ENCODE measurements around the gene ETS1.

Gene ETS1

GRCh38 chr11:128604723-128605122 lies 17.4 kb upstream of the ETS1 start:
- Histone ChIP-seq H3K9ac (ENCODE audit: low read depth in 1 of 2, low read length in 2 of 2) (no peak overlapping the region), H3K4me1 (ENCODE audit: control insufficient read depth in 1 of 2, insufficient read depth in 2 of 2, low read length in 2 of 2) (peaks cover 0 to 3% of the 10 kb centered on the region in 2 donors), H3K27ac (ENCODE audit: low read depth, low read length) (no peak overlapping the region), H3K36me3 (ENCODE audit: control insufficient read depth in 1 of 2, insufficient read depth in 2 of 2, low read length in 2 of 2) (no peaks in the 10 kb centered on the region), H3K9me3 (ENCODE audit: control insufficient read depth in 1 of 2, low read length in 2 of 2) (no peaks in the 10 kb centered on the region), H3K27me3 (ENCODE audit: control insufficient read depth in 1 of 2, insufficient read depth in 2 of 2, low read length in 2 of 2) (no peaks in the 10 kb centered on the region), H3K4me3 (ENCODE audit: low read depth in 1 of 2, low read length in 2 of 2) (no peak overlapping the region)

- Histone ChIP-seq H3K27me3 (ENCODE audit: control insufficient read depth in 1 of 2, insufficient read depth in 2 of 2, low read length in 2 of 2) (no peaks in the 10 kb centered on the region), H3K9ac (ENCODE audit: low read depth in 1 of 2, low read length in 2 of 2) (no peak overlapping the region), H3K9me3 (ENCODE audit: control insufficient read depth in 1 of 2, low read length in 2 of 2) (no peaks in the 10 kb centered on the region), H3K27ac (ENCODE audit: low read depth, low read length) (no peak overlapping the region), H3K4me1 (ENCODE audit: control insufficient read depth in 1 of 2, insufficient read depth in 2 of 2, low read length in 2 of 2) (no peaks in the 10 kb centered on the region), H3K4me3 (ENCODE audit: low read depth in 1 of 2, low read length in 2 of 2) (no peak overlapping the region), H3K36me3 (ENCODE audit: control insufficient read depth in 1 of 2, insufficient read depth in 2 of 2, low read length in 2 of 2) (no peaks in the 10 kb centered on the region)
These were observed 16.5 kb upstream of the ETS1 start for GRCh38 chr11:128603752-128604414.

GRCh38 chr11:128603003-128603696 lies 15.8 kb upstream of the ETS1 start:
- Histone ChIP-seq H3K36me3 (ENCODE audit: control insufficient read depth in 1 of 2, insufficient read depth in 2 of 2, low read length in 2 of 2) (no peaks in the 10 kb centered on the region), H3K4me1 (ENCODE audit: control insufficient read depth in 1 of 2, insufficient read depth in 2 of 2, low read length in 2 of 2) (no peaks in the 10 kb centered on the region), H3K27ac (ENCODE audit: low read depth, low read length) (no peak overlapping the region), H3K4me3 (ENCODE audit: low read depth in 1 of 2, low read length in 2 of 2) (no peak overlapping the region), H3K9ac (ENCODE audit: low read depth in 1 of 2, low read length in 2 of 2) (no peak overlapping the region), H3K9me3 (ENCODE audit: control insufficient read depth in 1 of 2, low read length in 2 of 2) (no peaks in the 10 kb centered on the region), H3K27me3 (ENCODE audit: control insufficient read depth in 1 of 2, insufficient read depth in 2 of 2, low read length in 2 of 2) (no peaks in the 10 kb centered on the region)

GRCh38 chr11:128599729-128600128 lies 12.4 kb upstream of the ETS1 start:
- no peaks in the 10 kb centered on the region for H3K9me3 ChIP-seq (ENCODE audit: control insufficient read depth in 1 of 2, low read length in 2 of 2)
- H3K27me3 ChIP-seq (ENCODE audit: control insufficient read depth in 1 of 2, insufficient read depth in 2 of 2, low read length in 2 of 2): no peaks in the 10 kb centered on the region
- H3K9ac ChIP-seq (ENCODE audit: low read depth in 1 of 2, low read length in 2 of 2): no peak overlapping the region
- no peak overlapping the region for H3K4me3 ChIP-seq (ENCODE audit: low read depth in 1 of 2, low read length in 2 of 2)
- no peaks in the 10 kb centered on the region for H3K36me3 ChIP-seq (ENCODE audit: control insufficient read depth in 1 of 2, insufficient read depth in 2 of 2, low read length in 2 of 2)
- H3K27ac ChIP-seq (ENCODE audit: low read depth, low read length): no peak overlapping the region
- H3K4me1 ChIP-seq (ENCODE audit: control insufficient read depth in 1 of 2, insufficient read depth in 2 of 2, low read length in 2 of 2): no peaks in the 10 kb centered on the region

GRCh38 chr11:128598506-128599150 lies 11.3 kb upstream of the ETS1 start:
- Histone ChIP-seq H3K27me3 (ENCODE audit: control insufficient read depth in 1 of 2, insufficient read depth in 2 of 2, low read length in 2 of 2) (peaks cover 0 to under 1% of the 10 kb centered on the region in 2 donors), H3K4me3 (ENCODE audit: low read depth in 1 of 2, low read length in 2 of 2) (no peak overlapping the region), H3K27ac (ENCODE audit: low read depth, low read length) (no peak overlapping the region), H3K9me3 (ENCODE audit: control insufficient read depth in 1 of 2, low read length in 2 of 2) (no peaks in the 10 kb centered on the region), H3K9ac (ENCODE audit: low read depth in 1 of 2, low read length in 2 of 2) (no peak overlapping the region), H3K4me1 (ENCODE audit: control insufficient read depth in 1 of 2, insufficient read depth in 2 of 2, low read length in 2 of 2) (no peaks in the 10 kb centered on the region), H3K36me3 (ENCODE audit: control insufficient read depth in 1 of 2, insufficient read depth in 2 of 2, low read length in 2 of 2) (no peaks in the 10 kb centered on the region)

- H3K9ac ChIP-seq (ENCODE audit: low read depth in 1 of 2, low read length in 2 of 2): no peak overlapping the region
- H3K4me1 ChIP-seq (ENCODE audit: control insufficient read depth in 1 of 2, insufficient read depth in 2 of 2, low read length in 2 of 2): no peaks in the 10 kb centered on the region
- no peak overlapping the region for H3K27ac ChIP-seq (ENCODE audit: low read depth, low read length)
- H3K36me3 ChIP-seq (ENCODE audit: control insufficient read depth in 1 of 2, insufficient read depth in 2 of 2, low read length in 2 of 2): no peaks in the 10 kb centered on the region
- no peaks in the 10 kb centered on the region for H3K9me3 ChIP-seq (ENCODE audit: control insufficient read depth in 1 of 2, low read length in 2 of 2)
- no peak overlapping the region for H3K4me3 ChIP-seq (ENCODE audit: low read depth in 1 of 2, low read length in 2 of 2)
- H3K27me3 ChIP-seq (ENCODE audit: control insufficient read depth in 1 of 2, insufficient read depth in 2 of 2, low read length in 2 of 2): peaks cover 0 to 6% of the 10 kb centered on the region in 2 donors
These were observed 10.7 kb upstream of the ETS1 start for GRCh38 chr11:128598096-128598495.

- no peak overlapping the region for H3K27ac ChIP-seq (ENCODE audit: low read depth, low read length)
These were observed 9.9 kb upstream of the ETS1 start for GRCh38 chr11:128597209-128597608.

GRCh38 chr11:128596250-128596649 lies 8.9 kb upstream of the ETS1 start:
- Histone ChIP-seq H3K9me3 (ENCODE audit: control insufficient read depth in 1 of 2, low read length in 2 of 2) (no peaks in the 10 kb centered on the region), H3K27me3 (ENCODE audit: control insufficient read depth in 1 of 2, insufficient read depth in 2 of 2, low read length in 2 of 2) (peaks cover 4 to 14% of the 10 kb centered on the region in 2 donors), H3K4me1 (ENCODE audit: control insufficient read depth in 1 of 2, insufficient read depth in 2 of 2, low read length in 2 of 2) (no peaks in the 10 kb centered on the region), H3K27ac (ENCODE audit: low read depth, low read length) (no peak overlapping the region), H3K4me3 (ENCODE audit: low read depth in 1 of 2, low read length in 2 of 2) (no peak overlapping the region), H3K36me3 (ENCODE audit: control insufficient read depth in 1 of 2, insufficient read depth in 2 of 2, low read length in 2 of 2) (no peaks in the 10 kb centered on the region), H3K9ac (ENCODE audit: low read depth in 1 of 2, low read length in 2 of 2) (no peak overlapping the region)

More at GRCh38 chr11:128597209-128597608, 9.9 kb upstream of the ETS1 start:
- no peaks in the 10 kb centered on the region for H3K9me3 ChIP-seq (ENCODE audit: control insufficient read depth in 1 of 2, low read length in 2 of 2)
- H3K9ac ChIP-seq (ENCODE audit: low read depth in 1 of 2, low read length in 2 of 2): no peak overlapping the region
- H3K4me3 ChIP-seq (ENCODE audit: low read depth in 1 of 2, low read length in 2 of 2): no peak overlapping the region
- H3K4me1 ChIP-seq (ENCODE audit: control insufficient read depth in 1 of 2, insufficient read depth in 2 of 2, low read length in 2 of 2): no peaks in the 10 kb centered on the region
- no peaks in the 10 kb centered on the region for H3K36me3 ChIP-seq (ENCODE audit: control insufficient read depth in 1 of 2, insufficient read depth in 2 of 2, low read length in 2 of 2)
- H3K27me3 ChIP-seq (ENCODE audit: control insufficient read depth in 1 of 2, insufficient read depth in 2 of 2, low read length in 2 of 2): peaks cover 4 to 9% of the 10 kb centered on the region in 2 donors

GRCh38 chr11:128595775-128596174 lies 8.4 kb upstream of the ETS1 start:
- Histone ChIP-seq H3K4me1 (ENCODE audit: control insufficient read depth in 1 of 2, insufficient read depth in 2 of 2, low read length in 2 of 2) (no peaks in the 10 kb centered on the region), H3K9ac (ENCODE audit: low read depth in 1 of 2, low read length in 2 of 2) (no peak overlapping the region), H3K36me3 (ENCODE audit: control insufficient read depth in 1 of 2, insufficient read depth in 2 of 2, low read length in 2 of 2) (no peaks in the 10 kb centered on the region), H3K9me3 (ENCODE audit: control insufficient read depth in 1 of 2, low read length in 2 of 2) (no peaks in the 10 kb centered on the region), H3K4me3 (ENCODE audit: low read depth in 1 of 2, low read length in 2 of 2) (no peak overlapping the region), H3K27ac (ENCODE audit: low read depth, low read length) (no peak overlapping the region), H3K27me3 (ENCODE audit: control insufficient read depth in 1 of 2, insufficient read depth in 2 of 2, low read length in 2 of 2) (peaks cover 4 to 14% of the 10 kb centered on the region in 2 donors)

- Histone ChIP-seq H3K4me3 (ENCODE audit: low read depth in 1 of 2, low read length in 2 of 2) (no peak overlapping the region), H3K27ac (ENCODE audit: low read depth, low read length) (no peak overlapping the region), H3K36me3 (ENCODE audit: control insufficient read depth in 1 of 2, insufficient read depth in 2 of 2, low read length in 2 of 2) (no peaks in the 10 kb centered on the region), H3K9ac (ENCODE audit: low read depth in 1 of 2, low read length in 2 of 2) (no peak overlapping the region), H3K9me3 (ENCODE audit: control insufficient read depth in 1 of 2, low read length in 2 of 2) (no peaks in the 10 kb centered on the region), H3K4me1 (ENCODE audit: control insufficient read depth in 1 of 2, insufficient read depth in 2 of 2, low read length in 2 of 2) (no peaks in the 10 kb centered on the region), H3K27me3 (ENCODE audit: control insufficient read depth in 1 of 2, insufficient read depth in 2 of 2, low read length in 2 of 2) (peaks cover 4 to 14% of the 10 kb centered on the region in 2 donors)
These were observed 7.9 kb upstream of the ETS1 start for GRCh38 chr11:128595221-128595620.
